OCI-LY3 (cell line): Measurements from ENCODE around the gene OR4E2.

Experiments
- H2AFZ ChIP-seq: fragments of 200-600, 300-600 bp; shearing (Covaris generic); 2 replicates; pipeline ENCODE4 v1.6.0; 2014; ENCODE audit warnings: antibody characterized with exemption, low read depth, low read length
- H3K27ac ChIP-seq: fragments of 200-600, 300-600 bp; sonication (generic); 2 replicates; pipeline ENCODE4 v1.5.1; 2014; ENCODE audit warnings: mild to moderate bottlenecking, low read length, moderate library complexity, mixed read lengths
- H3K27me3 ChIP-seq: fragments of 200-600, 300-600 bp; sonication (generic); 2 replicates; pipeline ENCODE4 v1.6.1; 2014; ENCODE audit warnings: low read depth, low read length, mixed read lengths
- H3K36me3 ChIP-seq: fragments of 200-600, 300-600 bp; sonication (generic); replicated peaks from 2 replicates; pipeline ENCODE3; 2014; ENCODE audit warnings: low read depth, low read length, mixed read lengths
- H3K4me1 ChIP-seq: fragments of 300-600, 200-600 bp; sonication (generic); 2 replicates; pipeline ENCODE4 v1.6.1; 2014; ENCODE audit warnings: low read length, mixed read lengths
- H3K4me2 ChIP-seq: fragments of 200-600, 300-600 bp; sonication (generic); 2 replicates; pipeline ENCODE4 v1.6.1; 2014; ENCODE audit warnings: low read length, mixed read lengths
- H3K4me3 ChIP-seq: fragments of 300-600, 200-600 bp; sonication (generic); 2 replicates; pipeline ENCODE4 v1.5.1; 2014; ENCODE audit warnings: antibody characterized with exemption, mild to moderate bottlenecking, low read length, moderate library complexity
- H3K79me2 ChIP-seq: fragments of 300-600, 200-600 bp; shearing (Covaris generic); 2 replicates; pipeline ENCODE4 v1.6.1; 2014; ENCODE audit warnings: mild to moderate bottlenecking, low read length, mixed read lengths
- H3K9ac ChIP-seq: fragments of 300-600, 200-600 bp; shearing (Covaris generic); 2 replicates; pipeline ENCODE4 v1.6.0; 2014; ENCODE audit warnings: mild to moderate bottlenecking, low read length, moderate library complexity
- H3K9me3 ChIP-seq: fragments of 200-600, 300-600 bp; shearing (Covaris generic); 2 replicates; pipeline ENCODE4 v1.6.1; 2014; ENCODE audit warnings: low read length, mixed read lengths; ENCODE audit not compliant: insufficient read depth
- H4K20me1 ChIP-seq: fragments of 200-600, 300-600 bp; sonication (generic); 2 replicates; pipeline ENCODE4 v1.6.1; 2016; ENCODE audit warnings: low read length, mixed read lengths; ENCODE audit not compliant: insufficient read depth
- EZH2phosphoT487 ChIP-seq: fragments of 200-600 bp; shearing (Covaris generic); IDR thresholded peaks from 2 replicates; pipeline ENCODE4 v1.6.1; 2018; ENCODE audit warnings: antibody characterized with exemption, mixed run types, low read depth
- TF ChIP-seq, protein P1 (sequence below): fragments of 200-600, 300-600 bp; sonication (generic); IDR thresholded peaks from 2 replicates; pipeline ENCODE4 v1.5.1; 2014; ENCODE audit warnings: antibody characterized with exemption, low read length, low read depth

OR4E2 gene

DNA sequence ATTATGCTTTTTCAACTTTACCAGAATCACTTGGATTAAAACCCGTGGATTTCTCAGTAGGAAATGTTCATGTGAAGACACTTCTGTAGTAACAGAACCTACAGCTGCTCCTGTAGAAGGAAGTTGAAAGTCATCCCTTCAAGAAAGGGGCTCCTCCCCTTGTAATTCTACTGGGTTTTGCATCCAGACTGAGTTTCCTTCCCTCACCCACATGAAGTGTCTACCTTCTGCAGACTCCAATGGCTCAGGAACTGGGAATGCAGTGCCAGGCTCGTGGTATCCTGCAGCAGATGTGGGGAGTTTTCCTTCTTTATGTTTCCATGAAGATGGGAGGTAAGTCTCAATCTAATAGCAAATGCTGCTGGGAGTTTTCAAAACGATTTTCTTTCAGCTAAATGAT lies 11.0 kb upstream of the OR4E2 start:
- peaks cover 19% of the 10 kb centered on the region; the same call in 1 of the 2 replicates for H3K27me3 ChIP-seq
- no peak overlapping the region for H3K27ac ChIP-seq
- H4K20me1 ChIP-seq = no peaks in the 10 kb centered on the region
- no peaks in the 10 kb centered on the region for H3K36me3 ChIP-seq
- H3K9me3 ChIP-seq = no peaks in the 10 kb centered on the region
- no peak overlapping the region for H3K4me3 ChIP-seq
- TF ChIP-seq EZH2phosphoT487 = no peak
- TF ChIP-seq, protein P1, sequence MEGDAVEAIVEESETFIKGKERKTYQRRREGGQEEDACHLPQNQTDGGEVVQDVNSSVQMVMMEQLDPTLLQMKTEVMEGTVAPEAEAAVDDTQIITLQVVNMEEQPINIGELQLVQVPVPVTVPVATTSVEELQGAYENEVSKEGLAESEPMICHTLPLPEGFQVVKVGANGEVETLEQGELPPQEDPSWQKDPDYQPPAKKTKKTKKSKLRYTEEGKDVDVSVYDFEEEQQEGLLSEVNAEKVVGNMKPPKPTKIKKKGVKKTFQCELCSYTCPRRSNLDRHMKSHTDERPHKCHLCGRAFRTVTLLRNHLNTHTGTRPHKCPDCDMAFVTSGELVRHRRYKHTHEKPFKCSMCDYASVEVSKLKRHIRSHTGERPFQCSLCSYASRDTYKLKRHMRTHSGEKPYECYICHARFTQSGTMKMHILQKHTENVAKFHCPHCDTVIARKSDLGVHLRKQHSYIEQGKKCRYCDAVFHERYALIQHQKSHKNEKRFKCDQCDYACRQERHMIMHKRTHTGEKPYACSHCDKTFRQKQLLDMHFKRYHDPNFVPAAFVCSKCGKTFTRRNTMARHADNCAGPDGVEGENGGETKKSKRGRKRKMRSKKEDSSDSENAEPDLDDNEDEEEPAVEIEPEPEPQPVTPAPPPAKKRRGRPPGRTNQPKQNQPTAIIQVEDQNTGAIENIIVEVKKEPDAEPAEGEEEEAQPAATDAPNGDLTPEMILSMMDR = no peak
- no peak overlapping the region for H3K9ac ChIP-seq
- H3K79me2 ChIP-seq = no peaks in the 10 kb centered on the region
- no peak overlapping the region for H3K4me2 ChIP-seq
- no peaks in the 10 kb centered on the region for H3K4me1 ChIP-seq
- H2AFZ ChIP-seq = no peak overlapping the region

DNA sequence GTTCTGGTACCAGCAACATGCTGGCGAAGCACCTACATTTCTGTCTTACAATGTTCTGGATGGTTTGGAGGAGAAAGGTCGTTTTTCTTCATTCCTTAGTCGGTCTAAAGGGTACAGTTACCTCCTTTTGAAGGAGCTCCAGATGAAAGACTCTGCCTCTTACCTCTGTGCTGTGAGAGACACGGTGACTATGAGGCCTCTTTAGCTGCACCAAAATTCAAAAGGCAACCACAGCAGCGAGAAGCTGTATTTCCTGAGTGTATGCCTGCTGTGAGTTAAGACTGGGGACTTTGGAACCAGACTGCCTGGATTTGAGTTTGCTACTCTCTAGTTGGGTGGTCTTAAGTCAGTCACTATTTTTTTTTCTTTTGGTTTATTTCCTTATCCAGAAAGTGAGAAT lies 10.2 kb upstream of the OR4E2 start:
- H3K9me3 ChIP-seq = no peaks in the 10 kb centered on the region
- no peak overlapping the region for H2AFZ ChIP-seq
- H4K20me1 ChIP-seq = no peaks in the 10 kb centered on the region
- no peak overlapping the region for H3K9ac ChIP-seq
- no peak overlapping the region for H3K4me2 ChIP-seq
- H3K4me1 ChIP-seq = no peaks in the 10 kb centered on the region
- peaks cover 23% of the 10 kb centered on the region; the same call in 1 of the 2 replicates for H3K27me3 ChIP-seq
- TF ChIP-seq, protein P1 = no peak
- no peak for TF ChIP-seq EZH2phosphoT487
- H3K36me3 ChIP-seq = no peaks in the 10 kb centered on the region
- no peak overlapping the region for H3K4me3 ChIP-seq
- no peaks in the 10 kb centered on the region for H3K79me2 ChIP-seq
- no peak overlapping the region for H3K27ac ChIP-seq

GRCh38 chr14:21647380-21647779 lies 6.3 kb upstream of the OR4E2 start:
- Histone ChIP-seq H4K20me1 (no peaks in the 10 kb centered on the region), H3K27me3 (peaks cover 26% of the 10 kb centered on the region), H2AFZ (no peak overlapping the region), H3K4me2 (no peak overlapping the region), H3K4me3 (no peak overlapping the region), H3K79me2 (no peaks in the 10 kb centered on the region), H3K4me1 (no peaks in the 10 kb centered on the region), H3K9me3 (no peaks in the 10 kb centered on the region), H3K36me3 (no peaks in the 10 kb centered on the region), H3K9ac (no peak overlapping the region), H3K27ac (no peak overlapping the region)
- no peak for TF ChIP-seq EZH2phosphoT487
- TF ChIP-seq, protein P1 = no peak

DNA sequence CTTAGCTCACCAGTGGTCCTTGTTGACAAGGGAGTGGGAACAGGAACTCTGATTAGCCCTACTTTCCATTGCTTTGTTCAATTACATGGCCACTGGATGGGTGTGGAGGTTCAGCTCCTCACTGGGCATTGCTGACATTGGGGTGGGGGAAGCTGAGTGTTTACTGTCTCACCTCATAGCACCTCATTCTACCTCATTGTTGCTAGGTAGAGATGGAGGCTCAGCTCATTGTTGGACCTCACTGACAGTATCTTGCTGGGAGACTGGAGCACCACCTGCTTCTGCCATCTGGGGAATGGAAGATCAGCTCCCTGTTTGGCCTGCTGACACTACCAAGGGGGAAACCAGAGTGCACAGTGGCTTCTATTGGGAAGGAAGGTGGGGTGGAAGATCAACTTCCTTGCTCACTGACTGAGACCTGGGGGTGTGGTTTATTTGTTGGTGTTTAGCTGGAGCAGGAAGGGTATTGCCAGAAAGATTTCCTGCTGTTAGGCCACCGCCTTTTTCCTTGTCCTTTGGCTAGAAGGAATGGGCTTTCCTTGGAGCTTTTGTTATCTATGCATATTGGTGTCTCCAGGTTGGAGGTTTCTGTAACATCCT lies 1.3 kb upstream of the OR4E2 start:
- Histone ChIP-seq H3K9me3 (no peaks in the 10 kb centered on the region), H3K27ac (no peak overlapping the region), H3K27me3 (peaks cover 23% of the 10 kb centered on the region), H4K20me1 (no peaks in the 10 kb centered on the region), H3K36me3 (no peaks in the 10 kb centered on the region), H2AFZ (no peak overlapping the region), H3K4me1 (no peaks in the 10 kb centered on the region), H3K4me2 (no peak overlapping the region), H3K9ac (no peak overlapping the region), H3K79me2 (no peaks in the 10 kb centered on the region), H3K4me3 (no peak overlapping the region)
- TF ChIP-seq EZH2phosphoT487 = no peak
- TF ChIP-seq, protein P1 = no peak
